ENCODE results near the gene PRR27.
"Not testable (repeated sequence)": the region's sequence is repeated elsewhere in the genome, so short reads cannot be mapped to it uniquely, and the experiment has no call there.

The PRR27 gene

DNA sequence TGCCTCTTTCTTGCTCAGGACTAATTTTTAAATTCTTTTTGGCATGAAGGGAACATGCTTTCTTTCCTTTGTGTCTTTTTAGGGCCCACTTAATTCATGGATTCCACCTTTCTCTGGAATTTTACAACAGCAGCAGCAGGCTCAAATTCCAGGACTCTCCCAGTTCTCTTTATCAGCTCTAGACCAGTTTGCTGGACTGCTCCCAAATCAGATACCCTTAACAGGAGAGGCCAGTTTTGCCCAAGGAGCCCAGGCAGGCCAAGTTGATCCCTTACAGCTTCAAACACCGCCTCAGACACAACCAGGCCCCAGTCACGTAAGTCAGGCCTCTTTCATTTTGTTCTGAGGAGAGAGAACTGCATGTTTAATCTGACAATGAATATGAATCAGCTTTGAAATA is 43.8 kb downstream of the PRR27 start:
- no peak for DNase-seq (ENCODE audit: low read depth in 2 of 2)

DNA sequence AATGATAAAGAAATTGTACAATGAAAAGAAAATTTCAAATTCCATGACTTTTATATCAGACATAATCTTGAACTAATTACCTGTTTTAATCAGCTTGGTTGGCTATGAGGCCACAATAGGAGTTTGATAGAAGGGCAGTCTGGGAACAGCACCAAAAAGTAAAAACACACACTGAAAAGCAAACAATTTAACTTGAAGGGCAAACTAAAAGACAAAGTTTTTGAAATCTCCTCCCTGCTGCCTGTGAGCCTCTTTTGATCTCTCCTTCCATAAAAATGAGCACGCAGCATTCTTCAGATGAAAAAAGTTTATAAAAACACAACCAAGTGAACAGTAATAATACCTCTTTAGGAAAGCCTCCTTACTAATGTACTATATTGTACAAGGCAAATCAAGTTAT is 49.6 kb downstream of the PRR27 start:
- no peak for DNase-seq (ENCODE audit: low read depth in 2 of 2)

DNA sequence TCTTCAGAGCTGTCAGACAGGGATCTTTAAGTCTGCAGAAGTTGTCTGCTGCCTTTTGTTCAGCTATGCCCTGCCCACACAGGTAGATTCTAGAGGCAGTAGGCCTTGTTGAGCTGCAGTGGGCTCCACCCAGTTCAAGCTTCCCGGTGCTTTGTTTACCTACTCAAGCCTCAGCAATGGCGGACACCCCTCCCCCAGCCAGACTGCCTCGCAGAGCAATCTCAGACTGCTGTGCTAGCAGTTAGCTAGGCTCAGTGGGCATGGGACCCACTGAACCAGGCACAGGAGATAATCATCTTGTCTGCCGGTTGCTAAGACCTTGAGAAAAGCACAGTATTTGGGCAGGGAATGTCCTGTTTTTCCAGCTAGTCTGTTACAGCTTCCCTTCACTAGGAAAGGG is 58.7 kb downstream of the PRR27 start:
- not testable (repeated sequence) for DNase-seq (ENCODE audit: low read depth in 2 of 2)

Measured in stimulated activated CD8-positive, alpha-beta memory T cell treated with anti-CD3 and anti-CD28 coated beads, Interleukin-15, amount 100 ng/mL, for 48 hours (primary cell).